Activated CD8-positive, alpha-beta memory T cell treated with anti-CD3 and anti-CD28 coated beads, Interleukin-2, amount 50 U/mL, for 24 hours (primary cell): ENCODE measurements around the gene RNF148.
"Not testable (repeated sequence)": the region's sequence is repeated elsewhere in the genome, so short reads cannot be mapped to it uniquely, and the experiment has no call there.

Source experiments
- DNase-seq: peaks from one replicate; pipeline ENCODE4 v3.0.0-alpha.2; 2020; ENCODE audit errors: extremely low read depth

RNF148 gene

DNA sequence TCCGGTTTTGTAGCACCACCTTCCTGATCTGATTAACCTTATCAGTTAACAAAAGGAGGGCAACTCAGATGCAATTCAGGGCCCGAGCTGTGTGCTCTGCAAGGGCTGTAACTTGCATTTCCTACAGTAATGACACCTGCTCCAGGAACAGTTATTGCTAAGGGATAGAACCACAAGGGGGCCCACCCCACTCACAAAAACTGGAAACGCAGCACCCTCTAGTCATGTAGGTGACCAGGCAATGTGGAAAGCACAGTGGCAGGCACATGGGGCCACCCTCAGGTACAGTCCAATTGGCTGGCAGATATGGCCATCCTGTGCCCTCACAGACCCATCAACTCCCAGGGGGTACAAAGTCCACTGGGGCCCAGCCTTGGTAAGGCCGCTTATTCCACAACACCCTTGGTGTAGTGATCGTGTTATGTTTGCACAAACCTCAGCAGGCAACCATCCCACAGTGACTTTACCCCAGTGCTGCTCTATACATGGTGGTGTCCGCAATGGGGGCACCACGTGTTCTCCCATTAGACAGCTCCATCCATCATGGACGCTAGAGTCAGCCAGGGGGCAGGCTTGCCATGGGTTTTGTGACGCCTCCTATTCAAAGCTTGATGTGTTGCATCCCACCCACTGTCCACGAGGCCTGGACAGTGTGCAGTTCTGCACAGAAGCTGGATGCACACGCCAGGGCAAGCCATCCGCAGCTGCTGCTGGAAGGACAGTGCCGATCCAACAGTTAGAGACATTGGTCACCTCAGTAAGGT lies 13.2 kb downstream of the RNF148 start:
- DNase-seq = no peak

DNA sequence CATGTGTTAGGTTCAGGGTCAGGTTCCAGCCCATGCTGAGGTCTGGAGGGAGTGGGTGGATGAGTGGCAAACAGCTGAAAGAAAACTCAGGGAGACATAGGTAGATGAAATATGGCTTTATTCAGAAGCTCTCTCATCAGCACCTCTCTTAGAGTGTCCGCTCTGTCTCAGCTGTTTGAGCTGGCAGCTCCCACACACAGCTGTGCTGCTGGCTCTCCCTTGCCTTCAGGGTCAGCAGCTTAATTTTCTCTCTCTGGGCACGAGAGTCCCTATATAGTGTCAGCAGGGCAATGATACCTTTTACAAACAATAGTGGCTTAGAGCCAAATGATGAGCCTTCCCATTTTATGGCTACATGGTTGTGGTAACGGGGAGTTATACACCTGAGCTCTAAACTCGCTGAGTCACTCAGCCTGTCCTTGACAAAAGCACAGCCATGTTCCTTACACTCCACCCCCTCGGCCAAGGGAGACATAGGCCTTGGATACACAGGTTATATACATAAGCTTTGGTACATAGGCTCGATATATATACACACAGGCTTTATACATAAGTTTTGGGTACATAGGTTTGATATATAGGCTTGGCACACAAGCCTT lies 14.2 kb downstream of the RNF148 start:
- DNase-seq = no peak

DNA sequence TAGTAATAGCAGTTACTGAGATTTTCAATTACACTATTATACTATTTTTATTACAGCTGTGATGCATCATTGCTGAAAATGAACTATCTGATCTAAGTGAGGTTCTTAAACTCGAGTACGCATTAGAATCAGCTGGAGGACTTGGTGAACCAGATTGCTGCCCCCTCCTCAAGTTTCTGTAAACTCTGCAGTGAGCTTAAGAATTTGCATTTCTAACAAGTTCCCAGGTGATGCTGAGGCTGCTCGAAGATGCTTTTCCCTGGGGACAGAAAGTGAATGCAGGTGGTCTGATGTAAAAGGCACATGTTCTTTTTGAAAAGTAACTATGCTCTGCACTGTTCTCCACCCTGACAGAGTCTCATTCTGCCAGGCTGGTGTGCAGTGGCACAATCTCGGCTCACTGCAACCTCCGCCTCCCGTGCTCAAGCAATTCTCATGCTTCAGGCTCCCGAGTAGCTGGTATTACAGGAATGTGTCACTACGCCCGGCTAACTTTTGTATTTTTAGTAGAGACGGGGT lies 16.3 kb downstream of the RNF148 start:
- no peak for DNase-seq

DNA sequence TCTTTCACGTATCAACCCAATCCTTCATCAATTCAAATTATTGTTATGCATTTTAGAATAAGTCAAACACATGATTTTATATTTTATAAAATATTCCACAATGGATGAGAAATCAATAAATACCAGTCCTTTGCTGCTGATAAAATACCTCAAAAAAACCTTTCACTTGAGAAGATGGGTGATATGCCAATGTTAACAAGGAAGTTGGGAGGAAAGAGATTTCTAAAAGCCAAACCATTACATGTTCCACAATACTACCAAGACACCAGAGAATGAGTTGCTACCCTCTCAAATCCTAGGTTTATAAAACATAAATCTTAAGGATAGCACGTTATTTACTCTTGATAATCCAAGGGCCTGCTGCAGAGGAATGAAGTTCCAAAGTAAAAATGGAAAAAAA lies 18.2 kb downstream of the RNF148 start:
- no peak for DNase-seq

DNA sequence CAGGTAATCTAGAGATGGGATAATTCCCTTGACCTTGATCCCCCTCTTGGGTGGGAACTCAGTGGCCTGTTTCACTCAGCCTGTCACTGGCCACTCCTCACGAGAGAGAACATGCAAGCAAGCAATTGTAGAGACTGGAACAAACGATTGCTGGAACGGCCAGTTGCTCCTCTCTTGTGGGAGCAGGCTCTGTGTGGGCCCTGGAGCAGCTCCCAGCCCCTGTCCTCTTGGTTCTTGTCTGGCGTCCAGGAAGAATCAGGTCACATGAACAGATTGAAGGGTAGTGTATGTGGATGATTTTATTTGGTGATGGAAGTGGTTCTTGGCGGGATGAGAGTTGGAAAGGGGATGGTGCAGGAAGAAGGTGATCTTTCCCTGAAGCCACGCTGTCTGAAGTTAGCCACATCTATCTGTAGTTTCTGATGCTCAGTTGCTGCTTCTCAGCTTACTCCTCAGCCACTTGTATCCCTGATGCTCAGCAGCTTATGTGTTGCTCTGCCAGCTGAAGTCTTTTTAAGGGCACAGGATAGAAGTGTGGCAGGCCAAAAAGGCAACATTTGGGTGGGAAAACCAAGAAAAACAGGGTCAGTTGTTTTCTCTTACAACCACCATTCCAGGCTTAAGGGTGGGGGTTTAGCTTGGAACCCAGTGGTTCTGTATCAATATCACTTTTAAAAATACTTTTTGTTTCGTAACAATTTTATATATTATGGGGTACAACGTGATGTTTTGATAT lies 19.7 kb downstream of the RNF148 start:
- no peak for DNase-seq

DNA sequence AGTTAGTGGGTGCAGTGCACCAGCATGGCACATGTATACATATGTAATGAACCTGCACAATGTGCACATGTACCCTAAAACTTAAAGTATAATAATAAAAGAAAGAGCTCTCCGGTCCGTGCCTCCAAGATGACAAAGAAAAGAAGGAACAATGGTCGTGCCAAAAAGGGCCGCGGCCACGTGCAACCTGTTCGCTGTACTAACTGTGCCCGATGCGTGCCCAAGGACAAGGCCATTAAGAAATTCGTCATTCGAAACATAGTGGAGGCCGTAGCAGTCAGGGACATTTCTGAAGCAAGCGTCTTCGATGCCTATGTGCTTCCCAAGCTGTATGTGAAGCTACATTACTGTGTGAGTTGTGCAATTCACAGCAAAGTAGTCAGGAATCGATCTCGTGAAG lies 21.5 kb downstream of the RNF148 start:
- not testable (repeated sequence) for DNase-seq

DNA sequence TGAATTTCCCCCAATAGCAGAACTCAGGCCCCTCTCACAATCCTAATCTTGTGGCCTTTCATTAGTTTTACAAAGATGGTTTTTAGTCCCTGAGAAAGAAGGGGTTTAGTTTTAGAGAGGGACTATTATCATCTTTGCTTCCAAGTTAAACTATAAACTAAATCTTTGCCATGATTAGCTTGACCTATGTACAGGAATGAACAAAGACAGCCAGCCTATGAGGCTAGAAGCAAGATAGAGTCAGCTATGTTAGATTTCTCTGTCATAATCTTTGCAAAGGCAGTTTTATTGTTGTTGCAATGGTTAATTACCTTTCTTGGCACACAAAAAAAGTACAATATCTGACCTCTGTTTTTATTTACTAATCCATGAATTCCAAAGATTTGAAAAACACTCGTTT lies 22.9 kb downstream of the RNF148 start:
- no peak for DNase-seq

DNA sequence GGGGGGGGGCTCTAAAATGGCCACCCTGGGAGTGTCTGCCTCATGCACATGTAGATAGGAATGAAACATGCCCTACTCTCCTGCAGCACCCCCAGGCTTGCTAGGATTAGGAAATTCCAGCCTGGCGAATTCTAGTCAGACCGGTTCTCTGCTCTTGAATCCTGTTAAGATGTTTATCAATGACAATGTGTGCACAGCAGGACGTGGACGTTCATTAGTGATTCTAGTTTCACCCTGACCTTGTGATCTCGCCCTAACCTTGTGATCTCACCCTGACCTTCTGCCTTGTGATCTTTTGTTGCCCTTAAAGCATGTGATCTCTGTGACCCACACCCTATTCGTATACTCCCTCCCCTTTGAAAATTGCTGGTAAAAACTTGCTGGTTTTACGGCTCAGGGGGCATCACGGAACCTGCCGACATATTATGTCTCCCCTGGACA lies 23.4 kb downstream of the RNF148 start:
- DNase-seq = not testable (repeated sequence)

DNA sequence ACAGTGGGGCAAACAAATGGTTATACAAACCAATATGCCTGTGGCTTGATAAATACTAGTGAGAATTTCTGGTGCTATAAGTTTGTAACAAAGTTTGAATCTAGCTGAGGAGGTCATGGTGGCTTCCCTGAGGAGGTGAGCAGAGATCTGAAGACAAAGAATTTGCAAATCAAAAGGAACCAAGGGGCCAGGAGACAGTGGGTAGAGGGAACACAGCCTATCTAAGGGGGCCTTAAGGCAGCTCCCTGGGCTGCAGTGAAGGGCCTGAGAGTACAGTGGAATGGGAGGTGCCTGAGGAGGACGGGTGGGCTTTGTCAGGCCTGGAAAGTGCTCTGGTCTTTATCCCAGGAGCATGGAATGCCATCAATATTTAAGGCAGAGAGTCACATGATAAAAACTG lies 25.6 kb downstream of the RNF148 start:
- no peak for DNase-seq

DNA sequence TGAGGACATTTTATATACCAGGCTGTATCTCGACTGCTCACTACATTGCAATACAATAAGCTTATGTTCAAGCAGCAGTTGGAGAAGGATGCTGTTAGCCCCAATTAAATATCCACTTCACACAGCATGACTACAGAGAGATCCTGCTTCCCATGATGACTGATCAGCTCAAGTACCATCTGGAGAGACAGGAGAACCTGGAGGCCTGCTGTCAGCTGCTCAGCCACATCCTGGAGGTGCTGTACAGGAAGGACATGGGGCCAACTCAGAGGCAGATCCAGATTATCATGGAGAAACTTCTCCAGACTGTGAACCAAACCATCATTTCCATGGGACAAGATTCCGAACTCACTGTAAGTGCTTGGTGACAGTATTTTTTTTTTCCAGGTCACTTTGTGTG lies 26.3 kb downstream of the RNF148 start:
- DNase-seq = no peak

DNA sequence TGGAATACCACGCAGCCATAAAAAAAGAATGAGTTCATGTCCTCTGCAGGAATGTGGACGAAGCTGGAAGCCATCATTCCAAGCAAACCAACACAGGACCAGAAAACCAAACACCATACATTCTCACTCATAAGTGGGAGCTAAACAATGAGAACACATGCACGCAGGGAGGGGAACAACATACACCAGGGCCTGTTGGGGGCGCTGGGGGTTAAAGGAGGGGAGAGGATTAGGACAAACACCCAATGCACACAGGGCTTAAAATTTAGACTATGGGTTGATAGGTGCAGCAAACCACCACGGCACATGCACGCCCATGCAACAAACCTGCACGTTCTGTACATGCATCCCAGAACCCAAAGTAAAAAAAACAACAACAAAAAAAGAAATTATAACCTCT lies 27.1 kb downstream of the RNF148 start:
- DNase-seq = no peak

DNA sequence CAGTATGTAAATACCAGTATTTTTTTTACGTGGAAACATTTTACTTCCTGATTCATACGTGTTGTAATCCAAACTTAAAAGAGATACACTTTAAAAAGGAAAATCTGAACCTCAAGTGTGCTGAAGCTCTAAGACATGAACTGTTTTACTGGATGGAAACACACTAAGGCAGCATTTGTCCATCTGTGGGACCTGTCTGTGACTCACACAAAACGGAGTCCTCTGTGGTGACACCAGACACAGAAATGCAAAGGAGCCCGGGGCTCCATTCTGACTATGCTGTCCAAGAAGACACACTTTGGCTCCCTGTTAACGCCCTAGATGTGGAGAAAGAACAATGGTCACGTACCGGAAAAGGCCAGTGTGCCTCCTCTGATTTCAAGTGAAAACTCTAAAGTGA lies 27.7 kb downstream of the RNF148 start:
- DNase-seq = no peak

DNA sequence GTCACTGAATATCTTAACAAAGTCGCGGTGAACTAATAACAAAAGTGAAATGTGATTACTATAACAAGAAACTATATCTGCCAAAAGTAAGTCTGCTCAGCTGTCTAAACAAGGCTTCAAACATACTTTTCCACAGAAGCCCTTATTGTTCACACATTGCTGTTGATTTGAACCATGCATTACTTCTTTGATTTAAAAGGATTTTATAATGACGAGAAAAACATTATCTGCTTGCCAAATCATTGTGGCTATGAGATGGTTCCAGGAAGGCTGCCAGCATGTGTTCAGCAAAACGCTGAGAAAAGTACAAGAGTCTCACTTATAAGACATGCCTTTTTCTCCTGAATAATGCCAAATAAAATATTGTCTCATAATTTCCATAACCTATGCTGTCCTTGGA lies 28.2 kb downstream of the RNF148 start:
- no peak for DNase-seq

DNA sequence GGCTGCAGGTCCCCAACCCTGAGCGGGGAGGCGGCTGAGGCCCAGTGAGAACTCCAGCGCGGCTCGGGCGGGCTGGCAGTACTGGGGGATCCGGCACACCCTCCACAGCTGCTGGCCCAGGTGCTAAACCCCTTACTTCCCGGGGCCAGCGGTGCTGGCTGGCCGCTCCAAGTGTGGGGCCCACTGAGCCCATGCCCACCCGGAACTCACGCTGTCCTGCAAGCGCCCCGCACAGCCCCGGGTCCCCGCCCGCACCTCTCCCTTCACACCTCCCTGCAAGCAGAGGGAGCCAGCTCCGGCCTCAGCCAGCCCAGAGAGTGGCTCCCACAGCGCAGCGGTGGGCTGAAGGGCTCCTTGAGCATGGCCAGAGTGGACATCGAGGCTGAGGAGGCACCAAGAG lies 28.8 kb downstream of the RNF148 start:
- DNase-seq = no peak

DNA sequence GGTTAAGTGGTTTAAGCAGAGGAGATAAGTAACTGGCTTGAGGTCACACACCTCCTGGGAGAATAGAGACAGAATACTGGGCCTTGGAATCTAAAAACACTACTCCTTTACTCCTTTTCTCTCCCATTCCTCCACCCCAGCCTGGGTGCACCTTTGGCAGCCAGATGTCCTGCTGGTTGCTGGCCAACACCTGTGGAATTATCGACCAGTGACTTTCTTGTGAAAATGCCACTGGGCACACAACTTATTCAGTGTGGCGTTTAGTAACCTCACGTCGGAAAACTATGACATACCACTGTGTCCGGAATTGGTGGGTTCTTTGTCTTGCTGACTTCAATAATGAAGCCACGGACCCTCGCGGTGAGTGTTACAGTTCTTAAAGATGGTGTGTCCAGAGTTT lies 30.2 kb downstream of the RNF148 start:
- no peak for DNase-seq

DNA sequence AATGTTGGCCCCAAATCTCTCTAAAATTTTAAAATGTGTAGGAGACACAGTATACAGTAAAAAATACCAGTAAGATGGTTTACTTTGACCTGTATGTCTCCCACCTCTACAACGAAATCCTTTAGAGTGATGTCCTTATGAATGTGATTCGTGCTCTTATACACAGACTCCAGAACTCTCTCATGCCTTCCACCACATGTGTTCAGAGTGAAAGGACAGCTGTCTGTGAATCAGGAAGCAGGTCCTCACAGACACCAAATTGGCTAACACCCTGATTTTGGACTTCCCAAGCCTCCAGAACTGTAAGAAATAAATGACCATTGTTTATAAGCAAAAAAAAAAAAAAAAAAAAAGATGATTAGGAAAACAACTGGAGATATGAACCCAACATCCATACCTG lies 39.0 kb downstream of the RNF148 start:
- DNase-seq = no peak

DNA sequence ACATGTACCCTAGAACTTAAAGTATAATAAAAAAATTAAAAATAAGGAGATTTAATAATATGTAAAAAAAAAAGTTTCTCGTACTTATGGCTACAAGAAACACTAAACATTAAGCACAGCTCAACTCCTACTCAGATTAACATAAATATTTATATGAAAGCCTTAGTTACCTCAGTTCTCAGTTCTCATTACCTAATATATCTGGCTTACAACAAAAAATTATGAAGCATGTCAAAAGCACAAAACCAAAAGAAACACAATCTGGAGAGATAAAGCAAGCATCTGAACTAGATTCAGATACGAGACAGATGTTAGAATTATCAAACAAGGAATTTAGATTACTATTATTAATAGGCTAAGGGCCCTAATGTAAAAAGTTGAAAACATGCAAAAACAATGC lies 43.9 kb downstream of the RNF148 start:
- DNase-seq = no peak

DNA sequence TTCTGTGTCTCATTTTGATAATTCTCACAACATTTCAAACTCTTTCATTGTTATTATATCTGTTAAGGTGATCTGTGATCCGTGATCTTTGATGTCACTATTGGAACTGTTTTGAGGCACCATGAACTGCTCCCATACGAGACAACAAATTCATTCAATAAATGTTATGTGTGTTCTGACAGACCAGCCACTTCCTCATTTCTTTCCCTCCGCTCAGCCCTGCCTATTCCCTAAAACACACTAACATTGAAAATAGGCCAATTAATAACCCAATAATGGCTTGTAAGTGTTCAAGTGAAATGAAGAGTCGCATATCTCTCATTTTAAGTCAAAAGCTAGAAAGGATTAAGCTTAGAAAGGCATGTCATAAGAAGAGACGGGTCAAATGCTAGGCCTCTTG lies 49.0 kb downstream of the RNF148 start:
- DNase-seq = no peak

DNA sequence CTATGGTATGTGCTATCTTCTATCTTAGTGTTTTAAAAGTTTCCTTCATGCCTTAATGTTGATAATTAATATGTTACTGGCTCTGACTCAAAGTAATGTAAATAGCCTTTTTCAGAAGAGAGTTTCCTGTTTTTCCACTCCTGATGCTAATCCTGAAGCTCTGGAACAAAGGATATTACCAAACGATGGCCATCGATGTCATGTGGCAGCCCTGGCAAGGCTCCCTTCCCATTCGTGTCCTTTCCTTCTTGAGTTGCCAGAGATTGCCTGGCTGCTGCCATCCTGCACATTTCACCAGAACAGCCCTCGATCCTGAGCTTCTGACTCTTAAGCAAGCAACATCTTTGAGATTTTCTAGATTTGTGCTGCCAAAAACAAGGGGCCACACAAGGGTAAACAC lies 49.8 kb downstream of the RNF148 start:
- DNase-seq = no peak
